Keratinocyte (primary cell): ENCODE data around the gene PDXDC1. TPM values are rescaled to one million over a fixed set of nuclear protein-coding genes. Genes with fewer than 3 reads are reported as not detected.

Experiments used
- DNase-seq: peaks from one replicate; pipeline ENCODE4 v3.0.0-alpha.2; 2011; ENCODE audit warnings: low read depth, missing footprints, low spot score
- FAIRE-seq: peaks from 2 replicates; lab custom pipeline; 2011; peaks lifted over from hg19 to GRCh38; lab: Jason Lieb, UNC
- H2AFZ ChIP-seq: 2 replicates; pipeline ENCODE4 v1.6.0; 2012; ENCODE audit warnings: low read length, control low read depth, inconsistent platforms; ENCODE audit not compliant: control insufficient read depth
- H3K27ac ChIP-seq: 2 replicates; pipeline ENCODE4 v1.5.1; 2011; ENCODE audit warnings: low read length; ENCODE audit not compliant: control insufficient read depth, insufficient read depth
- H3K27me3 ChIP-seq: 3 replicates; pipeline ENCODE4 v1.6.0; 2011; ENCODE audit warnings: low read length; ENCODE audit not compliant: control insufficient read depth, insufficient read depth; ENCODE audit errors: extremely low read depth
- H3K36me3 ChIP-seq, 2 experiments: 2 replicates in 1 of 2; 3 replicates in 1 of 2; pipeline ENCODE4 v1.5.1; 2011; ENCODE audit warnings: low read length in 2 of 2, mild to moderate bottlenecking in 1 of 2; ENCODE audit not compliant: control insufficient read depth in 2 of 2, insufficient read depth in 2 of 2; ENCODE audit errors: extremely low read depth in 1 of 2
- H3K4me1 ChIP-seq: 3 replicates; pipeline ENCODE4 v1.5.1; 2011; ENCODE audit warnings: low read length; ENCODE audit not compliant: control insufficient read depth, insufficient read depth; ENCODE audit errors: extremely low read depth
- H3K4me2 ChIP-seq: 3 replicates; pipeline ENCODE4 v1.6.0; 2011; ENCODE audit warnings: low read depth, low read length; ENCODE audit not compliant: control insufficient read depth, insufficient read depth; ENCODE audit errors: extremely low read depth
- H3K4me3 ChIP-seq, 3 experiments: fragments of 200-600 bp in 1 of 3; sonication (generic) in 1 of 3; 2 replicates in 2 of 3; 3 replicates in 1 of 3; pipeline ENCODE4 v1.5.1; 2011 to 2016; ENCODE audit warnings: low read length in 3 of 3, mild to moderate bottlenecking in 3 of 3, control low read depth in 2 of 3, inconsistent platforms in 1 of 3, low read depth in 1 of 3, mixed read lengths in 1 of 3, mixed run types in 1 of 3, moderate library complexity in 1 of 3; ENCODE audit not compliant: control insufficient read depth in 2 of 3, insufficient read depth in 2 of 3; ENCODE audit errors: extremely low read depth in 1 of 3
- H3K79me2 ChIP-seq: 2 replicates; pipeline ENCODE4 v1.6.0; 2012; ENCODE audit warnings: low read length; ENCODE audit not compliant: control insufficient read depth, insufficient read depth
- H3K9ac ChIP-seq: 3 replicates; pipeline ENCODE4 v1.6.0; 2011; ENCODE audit warnings: low read length; ENCODE audit not compliant: control insufficient read depth, insufficient read depth; ENCODE audit errors: extremely low read depth
- H3K9me1 ChIP-seq: 3 replicates; pipeline ENCODE4 v1.6.0; 2011; ENCODE audit warnings: low read length; ENCODE audit not compliant: control insufficient read depth, insufficient read depth; ENCODE audit errors: extremely low read depth
- H3K9me3 ChIP-seq: 2 replicates; pipeline ENCODE4 v1.5.1; 2012; ENCODE audit warnings: low read depth, low read length; ENCODE audit not compliant: control insufficient read depth
- H4K20me1 ChIP-seq: 3 replicates; pipeline ENCODE4 v1.6.0; 2011; ENCODE audit warnings: low read length; ENCODE audit not compliant: control insufficient read depth, insufficient read depth; ENCODE audit errors: extremely low read depth
- EZH2 ChIP-seq: IDR thresholded peaks from one replicate; pipeline ENCODE4 v1.6.1; 2012; ENCODE audit warnings: inconsistent platforms, mild to moderate bottlenecking, low read length, moderate library complexity
- dilution Hi-C: fragments of 300-500 bp; cut with MboI; formaldehyde crosslinking; loops from one replicate; pipeline ENCODE4 v1.7.0; 2020; ENCODE audit warnings: low sequenced_read_pairs; ENCODE audit not compliant: extremely low pct_ligation_motif_present
- polyA plus RNA-seq, 5 experiments: library from polyadenylated mRNA; depleted of rRNA in 3 of 5; stranded (reverse) in 3 of 5; stranded (forward) in 1 of 5; unstranded in 1 of 5; fragments of >200 nt; gene quantifications; 1 replicate in 1 of 5; 2 replicates in 3 of 5; 3 replicates in 1 of 5; pipeline versions ENCODE4 v1.2.1 to v1.2.3, GENCODE V29; 2011 to 2012; ENCODE audit warnings: missing spikeins in 2 of 5, low read depth in 1 of 5, low replicate concordance in 1 of 5
- TF ChIP-seq, protein P1 (sequence below), 3 experiments: IDR thresholded peaks in 1 of 3; conservative IDR thresholded peaks in 1 of 3; optimal IDR thresholded peaks in 1 of 3; 2 replicates in 2 of 3; 3 replicates in 1 of 3; pipeline versions ENCODE3 to v1.5.1; 2011; ENCODE audit warnings: low read length in 3 of 3, mild to moderate bottlenecking in 3 of 3, moderate library complexity in 2 of 3, control low read depth in 1 of 3, inconsistent platforms in 1 of 3; ENCODE audit not compliant: insufficient read depth in 2 of 3; ENCODE audit errors: extremely low read depth in 1 of 3

PDXDC1 gene
- polyA plus RNA-seq, 1 donor (not counting 4 experiments of a cell fraction or from before 2014, with no cell fraction given), result 70.7 TPM

DNA sequence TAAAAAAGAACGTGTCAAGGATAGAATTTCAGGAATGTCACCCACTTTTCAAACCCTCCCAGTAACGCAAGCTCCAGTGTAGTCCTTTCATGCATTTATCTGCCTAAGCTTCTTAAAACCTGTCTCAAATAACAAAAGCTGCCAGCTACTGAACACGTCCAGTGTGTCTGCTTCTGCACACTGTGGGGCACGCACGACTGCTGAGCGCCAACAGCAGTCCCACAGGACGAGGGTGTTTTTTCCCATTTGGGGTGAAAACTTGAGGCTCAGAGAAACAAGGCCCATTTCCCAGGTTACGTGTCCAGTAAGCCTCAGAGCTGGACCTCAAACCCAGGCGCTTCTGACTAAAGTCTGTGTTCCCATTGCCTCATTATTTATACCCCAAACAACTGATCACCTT lies 63.9 kb downstream of the PDXDC1 start:
- TF ChIP-seq, protein P1, sequence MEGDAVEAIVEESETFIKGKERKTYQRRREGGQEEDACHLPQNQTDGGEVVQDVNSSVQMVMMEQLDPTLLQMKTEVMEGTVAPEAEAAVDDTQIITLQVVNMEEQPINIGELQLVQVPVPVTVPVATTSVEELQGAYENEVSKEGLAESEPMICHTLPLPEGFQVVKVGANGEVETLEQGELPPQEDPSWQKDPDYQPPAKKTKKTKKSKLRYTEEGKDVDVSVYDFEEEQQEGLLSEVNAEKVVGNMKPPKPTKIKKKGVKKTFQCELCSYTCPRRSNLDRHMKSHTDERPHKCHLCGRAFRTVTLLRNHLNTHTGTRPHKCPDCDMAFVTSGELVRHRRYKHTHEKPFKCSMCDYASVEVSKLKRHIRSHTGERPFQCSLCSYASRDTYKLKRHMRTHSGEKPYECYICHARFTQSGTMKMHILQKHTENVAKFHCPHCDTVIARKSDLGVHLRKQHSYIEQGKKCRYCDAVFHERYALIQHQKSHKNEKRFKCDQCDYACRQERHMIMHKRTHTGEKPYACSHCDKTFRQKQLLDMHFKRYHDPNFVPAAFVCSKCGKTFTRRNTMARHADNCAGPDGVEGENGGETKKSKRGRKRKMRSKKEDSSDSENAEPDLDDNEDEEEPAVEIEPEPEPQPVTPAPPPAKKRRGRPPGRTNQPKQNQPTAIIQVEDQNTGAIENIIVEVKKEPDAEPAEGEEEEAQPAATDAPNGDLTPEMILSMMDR (optimal IDR thresholded peaks at IDR 0.05 in 1 of 3, IDR thresholded peaks at IDR 0.05 in 1 of 3, conservative IDR thresholded peaks at IDR 0.05 in 1 of 3; ENCODE audit: extremely low read depth in 1 of 3, insufficient read depth in 2 of 3, low read length in 3 of 3), result no peak
- no peak for TF ChIP-seq EZH2
- FAIRE-seq (no peak), DNase-seq (no peak)
- Histone ChIP-seq H2AFZ (no peak overlapping the region), H3K9me3 (no peaks in the 10 kb centered on the region), H3K27me3 (no peaks in the 10 kb centered on the region), H3K4me3 (no peak overlapping the region), H4K20me1 (no peaks in the 10 kb centered on the region), H3K4me1 (peaks cover 3% of the 10 kb centered on the region), H3K79me2 (no peaks in the 10 kb centered on the region), H3K9me1 (no peaks in the 10 kb centered on the region), H3K9ac (no peak overlapping the region), H3K36me3 (peaks cover 44 to 48% of the 10 kb centered on the region in 2 experiments), H3K27ac (no peak overlapping the region), H3K4me2 (no peak overlapping the region)
- dilution Hi-C loops, result no loop called here

GRCh38 chr16:15041271-15042004 lies 66.6 kb downstream of the PDXDC1 start:
- FAIRE-seq, result no peak
- H3K9me1 ChIP-seq, result no peaks in the 10 kb centered on the region

More at GRCh38 chr16:15041271-15042004, 66.6 kb downstream of the PDXDC1 start:
- H3K4me2 ChIP-seq, result no peak overlapping the region
- dilution Hi-C loops, result no loop called here
- no peak overlapping the region for H3K4me3 ChIP-seq
- no peak for TF ChIP-seq EZH2
- TF ChIP-seq, protein P1 (optimal IDR thresholded peaks at IDR 0.05 in 1 of 3, IDR thresholded peaks at IDR 0.05 in 1 of 3, conservative IDR thresholded peaks at IDR 0.05 in 1 of 3; ENCODE audit: extremely low read depth in 1 of 3, insufficient read depth in 2 of 3, low read length in 3 of 3), result no peak
- no peaks in the 10 kb centered on the region for H3K4me1 ChIP-seq
- DNase-seq, result no peak
- peaks cover 34% of the 10 kb centered on the region in 2 experiments for H3K36me3 ChIP-seq
- H3K27ac ChIP-seq, result no peak overlapping the region
- H3K9me3 ChIP-seq, result no peaks in the 10 kb centered on the region
- no peaks in the 10 kb centered on the region for H3K79me2 ChIP-seq
- no peak overlapping the region for H2AFZ ChIP-seq
- no peak overlapping the region for H3K9ac ChIP-seq
- H4K20me1 ChIP-seq, result no peaks in the 10 kb centered on the region
- no peaks in the 10 kb centered on the region for H3K27me3 ChIP-seq
